Stimulated activated CD4-positive, alpha-beta T cell treated with anti-CD3 and anti-CD28 coated beads, Interleukin-2, amount 100 ng/mL, for 48 hours (primary cell): Measurements from ENCODE around the gene ACE.
A peak's percentile ranks its signal among the peaks of the same experiment; 100 is the strongest.
"Not testable (repeated sequence)": the region's sequence is repeated elsewhere in the genome, so short reads cannot be mapped to it uniquely, and the experiment has no call there.

Experiments used
- DNase-seq, 2 donors: peaks; one replicate each; pipeline ENCODE4 v3.0.0-alpha.2; 2020

Gene ACE

GRCh38 chr17:63445065-63445464 is 31.8 kb upstream of the ACE start:
- DNase-seq = no peak

DNA sequence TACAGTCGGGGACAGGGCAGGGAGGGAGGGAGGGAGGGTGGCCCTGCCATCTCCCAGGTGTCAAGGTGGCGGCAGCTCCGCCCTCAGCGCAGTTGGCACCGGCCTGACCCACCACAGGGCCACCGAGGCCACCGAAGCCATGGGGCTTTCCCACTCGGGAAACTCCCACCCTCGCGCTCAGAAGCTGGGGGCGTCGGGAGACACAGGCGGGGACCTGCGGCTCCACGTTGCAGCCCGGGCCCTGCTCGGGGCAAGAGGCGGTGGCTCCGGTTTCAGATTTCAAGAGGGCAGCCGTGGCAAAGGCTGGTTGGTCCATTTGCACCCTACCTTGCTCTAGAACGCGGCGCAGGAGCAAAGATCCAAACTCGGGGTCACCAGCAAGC is 31.3 kb upstream of the ACE start:
- peak in 1 of 2 donors; percentile 25 for DNase-seq

DNA sequence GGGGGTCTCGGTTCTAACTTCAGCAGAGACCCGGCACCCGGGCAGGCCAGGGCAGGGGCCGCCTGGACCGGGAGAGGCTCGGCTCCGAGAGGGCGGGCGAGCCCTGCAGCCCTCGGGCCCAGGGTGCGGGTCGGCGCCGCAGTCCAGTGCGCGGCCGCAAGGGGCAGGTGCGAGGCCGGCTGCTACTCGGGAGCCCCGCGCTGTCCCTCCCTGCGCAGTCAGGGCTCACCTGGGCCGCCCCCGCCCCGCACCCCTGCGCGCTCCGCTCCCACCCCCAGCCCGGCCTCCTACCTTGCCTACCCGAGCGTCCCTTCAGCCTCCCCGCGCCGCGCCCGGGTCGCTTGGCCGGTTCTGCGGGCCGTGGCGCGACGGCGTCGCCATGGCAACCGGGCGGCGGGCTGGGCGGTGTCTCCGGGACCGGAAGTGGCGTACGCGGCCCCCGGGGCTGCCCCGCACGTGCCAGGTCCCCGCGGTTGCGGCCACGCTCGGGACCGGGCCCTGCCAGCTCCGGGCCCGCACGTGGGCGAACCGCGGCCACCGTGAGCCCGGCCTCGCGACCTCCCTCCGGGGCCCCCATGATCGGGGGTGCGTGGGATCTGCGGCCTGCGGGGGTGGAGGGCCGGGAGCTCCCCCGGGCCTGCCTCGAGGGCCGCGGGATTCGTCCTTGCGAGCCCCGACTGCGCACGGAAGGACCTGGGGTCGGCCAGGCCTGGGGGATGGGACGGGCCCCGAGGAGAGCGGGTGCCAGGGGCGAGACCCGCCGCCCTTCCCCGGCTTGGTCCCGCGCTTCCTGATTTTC is 30.7 kb upstream of the ACE start, which contains the start of gene CYB561:
TSS of gene CYB561 (minus strand) at position 353 of the 799 bp plus-strand sequence. CDS start 8,759 bp downstream, outside the sequence.
- DNase-seq = peak; percentile 53 to 64

GRCh38 chr17:63446753-63447470 is 29.9 kb upstream of the ACE start:
- peak; percentile 36 to 48 for DNase-seq

DNA sequence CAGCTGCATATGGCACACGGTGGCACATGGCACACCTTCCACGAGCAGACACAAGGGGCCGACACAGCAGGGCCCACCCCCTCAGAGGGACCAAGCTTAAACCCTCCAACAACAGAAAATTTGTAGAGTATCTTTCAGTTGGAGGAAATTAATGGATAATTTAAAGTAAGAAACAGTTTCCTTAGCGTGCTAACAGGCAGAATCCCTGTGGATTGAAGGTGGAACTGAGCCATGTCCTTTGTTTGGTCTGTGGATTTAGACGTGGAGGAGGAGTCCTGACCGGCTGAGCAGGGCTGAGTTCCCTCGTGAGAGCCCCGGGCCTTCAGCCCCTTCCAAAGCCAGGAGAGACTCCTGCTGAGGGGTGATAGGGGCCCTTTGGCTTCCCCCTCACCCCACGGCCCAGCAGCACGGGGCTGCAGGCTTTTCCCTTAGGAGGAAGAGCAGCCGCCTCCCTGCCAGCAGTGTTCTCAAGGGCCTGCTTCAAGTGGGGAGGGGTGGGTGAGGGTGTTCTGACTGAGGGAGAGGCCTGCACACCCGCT is 29.3 kb upstream of the ACE start:
- DNase-seq = no peak

GRCh38 chr17:63448655-63449054 is 28.2 kb upstream of the ACE start:
- no peak for DNase-seq

- no peak for DNase-seq
Observed at GRCh38 chr17:63450551-63450950, 26.3 kb upstream of the ACE start.

DNA sequence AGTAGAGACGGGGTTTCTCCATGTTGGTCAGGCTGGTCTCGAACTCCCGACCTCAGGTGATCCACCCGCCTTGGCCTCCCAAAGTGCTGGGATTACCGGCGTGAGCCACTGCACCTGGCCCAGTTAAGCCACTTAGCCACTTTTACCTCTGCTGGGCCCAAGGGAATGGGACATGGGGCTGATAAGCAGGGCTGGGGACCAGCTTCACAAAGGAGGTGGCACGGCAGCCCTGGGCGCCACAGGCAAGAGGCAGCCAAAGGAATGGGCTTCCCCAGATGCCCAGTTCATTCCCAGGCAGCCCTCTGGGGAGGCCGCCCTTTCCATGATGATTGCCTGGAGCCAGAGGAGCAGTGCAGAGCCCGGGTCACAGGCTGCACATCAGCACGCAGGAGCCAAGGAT is 25.7 kb upstream of the ACE start:
- DNase-seq = no peak

DNA sequence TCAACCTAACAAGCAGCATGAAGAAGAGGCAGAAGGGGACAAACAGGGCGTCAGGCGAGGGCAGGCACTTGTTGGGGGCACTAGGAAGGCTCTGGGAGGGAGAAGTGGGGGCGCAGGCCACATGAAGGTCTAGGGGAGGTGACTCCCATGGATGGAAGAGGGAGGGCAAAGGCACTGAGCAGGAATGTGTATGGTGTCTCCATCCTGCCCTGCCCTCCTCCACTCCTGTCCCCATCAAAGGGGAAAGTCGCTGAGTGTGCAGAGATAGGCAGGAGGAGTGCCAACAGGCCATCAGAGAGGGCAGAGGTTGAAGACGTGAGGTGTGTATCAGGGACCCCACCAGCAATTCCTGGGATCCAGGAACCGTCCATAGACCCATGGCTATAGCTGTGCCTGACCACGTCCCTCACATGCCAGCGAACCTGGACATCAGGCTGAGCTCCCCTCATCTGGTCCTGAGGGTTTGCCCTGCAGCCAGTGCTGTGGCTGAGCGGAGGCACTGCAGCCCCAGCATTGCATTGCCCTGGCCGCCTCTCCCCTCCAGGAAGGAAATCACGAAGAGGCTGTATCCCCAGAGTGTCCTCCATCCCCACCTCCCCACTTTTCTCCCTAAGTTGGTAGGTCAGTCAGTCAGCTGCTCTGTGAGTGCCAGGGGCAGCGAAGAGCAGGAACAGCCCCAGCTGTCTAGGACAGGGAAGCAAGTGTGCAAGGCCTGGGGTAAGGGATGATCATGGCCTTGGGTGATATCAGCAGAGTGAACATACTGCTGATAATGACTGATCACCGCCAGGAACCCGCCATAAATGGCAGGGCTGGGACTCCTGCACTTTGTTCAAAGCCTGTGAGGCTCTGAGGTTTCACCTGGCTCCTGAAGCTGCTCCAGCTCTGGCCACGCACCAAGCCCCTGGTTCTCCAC is 24.6 kb upstream of the ACE start:
- DNase-seq = no peak

DNA sequence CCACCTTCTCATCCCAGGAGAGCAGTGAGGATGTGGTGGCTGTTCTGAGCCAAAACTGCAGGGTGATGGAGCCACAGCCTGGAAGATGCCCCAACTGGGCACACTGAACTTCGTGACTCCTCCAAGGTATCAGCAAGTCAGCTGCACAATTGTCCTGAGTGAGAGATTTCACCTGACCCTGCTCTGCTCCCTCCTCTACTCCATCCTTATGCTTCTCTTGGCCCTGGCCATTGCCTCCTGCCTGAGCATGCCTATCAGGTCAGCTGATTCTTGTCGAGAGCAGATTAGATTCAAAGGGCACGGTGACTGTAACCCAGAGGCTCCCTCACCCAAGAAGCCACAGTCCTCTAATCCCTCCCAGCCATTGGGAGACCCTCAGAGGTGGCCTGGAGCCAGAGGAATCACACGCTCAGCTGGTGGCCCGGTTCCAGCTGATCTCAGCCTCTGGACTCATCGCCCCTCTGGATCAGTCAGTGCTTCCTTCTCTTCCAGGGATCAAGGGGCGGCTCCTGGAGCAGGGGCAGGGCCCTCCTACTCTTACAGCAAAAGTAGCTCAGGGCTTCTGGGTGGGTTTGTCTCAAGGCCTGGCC is 23.8 kb upstream of the ACE start:
- no peak for DNase-seq

DNA sequence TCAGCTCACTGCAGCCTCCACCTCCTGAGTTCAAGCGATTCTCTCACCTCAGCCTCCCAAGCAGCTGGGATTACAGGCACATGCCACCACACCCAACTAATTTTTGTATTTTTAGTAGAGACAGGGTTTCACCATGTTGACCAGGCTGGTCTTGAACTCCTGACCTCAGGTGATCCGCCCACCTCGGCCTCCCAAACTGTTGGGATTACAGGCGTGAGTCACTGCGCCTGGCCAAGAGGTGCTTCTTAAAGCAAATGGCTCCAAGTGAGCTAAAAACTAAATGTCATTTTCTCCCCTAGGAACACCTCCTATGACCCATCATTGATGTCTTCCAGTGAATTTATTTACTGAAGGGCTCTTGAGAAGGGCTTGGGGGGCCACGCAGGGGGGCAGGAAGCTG is 22.5 kb upstream of the ACE start:
- not testable (repeated sequence) for DNase-seq

DNA sequence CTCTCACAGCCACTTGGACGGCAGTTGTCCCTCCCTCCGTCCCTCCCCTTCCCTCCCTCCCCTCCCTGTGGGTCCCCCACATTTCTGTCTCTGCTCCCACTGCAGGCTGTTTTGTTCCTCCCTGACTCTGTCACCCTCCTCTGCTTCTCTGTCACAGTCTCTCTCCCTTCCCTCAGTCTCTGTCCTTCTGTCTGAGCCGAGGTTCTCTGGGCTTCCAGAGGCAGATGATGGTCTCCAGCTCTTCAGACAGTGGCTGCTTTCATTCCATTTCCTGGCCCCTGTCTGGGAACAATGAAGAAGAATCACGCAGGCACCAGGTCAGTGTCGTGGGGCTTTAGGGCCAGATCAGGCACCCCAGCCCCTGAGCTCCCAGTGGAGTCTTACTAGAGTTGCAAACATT is 21.9 kb upstream of the ACE start:
- DNase-seq = no peak

DNA sequence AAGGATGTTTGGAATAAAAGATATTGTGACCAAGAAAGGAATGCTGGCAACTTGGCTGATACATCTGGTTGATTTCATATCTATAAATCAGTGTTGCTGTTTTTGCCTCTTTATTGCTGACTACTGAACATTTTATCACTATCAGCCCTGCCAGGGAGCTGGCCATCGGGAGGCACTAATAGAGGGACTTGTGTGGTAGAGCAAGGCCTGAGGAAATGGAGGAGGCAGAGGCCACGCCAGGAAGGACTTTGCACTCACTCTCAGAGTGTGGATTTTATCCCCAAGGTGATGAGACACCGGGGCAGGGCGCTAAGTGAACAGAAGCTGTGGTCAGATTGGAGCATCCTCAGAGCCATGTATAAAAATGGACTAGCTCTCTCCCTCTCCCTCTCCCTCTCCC is 21.4 kb upstream of the ACE start:
- DNase-seq = no peak

DNA sequence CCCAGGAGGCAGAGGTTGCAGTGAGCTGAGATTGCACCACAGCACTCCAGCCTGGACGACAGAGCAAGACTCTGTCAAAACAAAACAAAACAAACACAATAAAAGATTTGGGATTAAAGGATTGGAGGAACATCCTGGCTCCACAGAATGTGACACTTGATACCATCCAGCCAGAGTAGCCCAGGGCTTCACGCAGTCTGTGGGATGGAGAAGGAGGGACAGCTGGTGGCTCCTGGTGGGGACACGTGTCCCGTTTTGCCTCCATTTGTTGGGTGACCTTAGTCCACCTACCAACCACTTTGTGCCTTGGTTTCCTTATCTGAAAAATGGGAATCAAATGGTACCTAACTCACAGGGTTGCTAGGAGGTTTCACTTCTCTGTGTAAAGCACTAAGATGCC is 18.4 kb upstream of the ACE start:
- no peak for DNase-seq

DNA sequence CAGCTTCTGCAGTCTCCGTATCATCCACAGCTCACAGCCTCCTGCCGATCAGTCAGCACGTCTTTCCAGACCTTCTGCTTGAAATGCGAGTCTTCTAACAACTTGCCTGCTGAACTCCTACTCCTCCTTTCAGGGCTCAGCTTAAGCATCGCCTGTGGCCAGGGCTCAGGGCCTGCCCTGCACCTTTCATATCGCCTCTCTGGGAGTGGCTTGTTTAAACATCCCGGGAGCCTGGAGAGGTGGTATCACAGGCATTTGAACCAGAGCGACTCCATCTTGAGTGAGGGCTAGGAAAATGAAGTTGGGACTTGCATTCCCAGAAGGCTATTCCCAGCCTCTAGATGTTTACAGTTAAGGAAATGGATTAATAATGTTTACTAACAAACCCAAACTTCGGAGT is 16.8 kb upstream of the ACE start:
- DNase-seq = no peak

GRCh38 chr17:63463771-63464170 is 13.1 kb upstream of the ACE start:
- DNase-seq = no peak

DNA sequence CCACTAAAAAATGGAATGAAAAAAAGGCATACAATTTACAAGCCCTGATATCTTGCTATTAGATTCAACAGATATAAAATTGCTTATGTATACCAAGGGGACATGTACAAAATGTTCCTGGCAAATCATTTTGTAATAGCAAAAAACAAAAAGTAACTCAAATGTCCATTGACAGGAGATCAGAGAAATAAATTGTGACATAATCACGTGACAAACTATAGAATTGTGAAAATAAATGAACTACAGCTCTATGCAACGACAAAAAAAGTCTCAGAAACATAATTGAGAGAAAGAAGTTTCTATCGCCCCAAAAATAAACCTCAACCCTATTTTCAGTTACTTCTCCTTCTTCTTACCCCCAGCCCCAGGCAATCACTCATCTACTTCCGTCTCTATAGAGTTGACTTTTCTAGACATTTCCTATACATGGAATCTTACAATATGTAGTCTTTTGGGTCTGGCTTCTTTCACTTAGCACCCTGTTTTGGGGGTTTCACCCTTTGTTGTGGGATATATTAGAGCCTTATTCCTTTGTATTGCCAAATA is 12.1 kb upstream of the ACE start:
- DNase-seq = no peak

GRCh38 chr17:63468099-63468498 is 8.8 kb upstream of the ACE start:
- DNase-seq = not testable (repeated sequence)

DNA sequence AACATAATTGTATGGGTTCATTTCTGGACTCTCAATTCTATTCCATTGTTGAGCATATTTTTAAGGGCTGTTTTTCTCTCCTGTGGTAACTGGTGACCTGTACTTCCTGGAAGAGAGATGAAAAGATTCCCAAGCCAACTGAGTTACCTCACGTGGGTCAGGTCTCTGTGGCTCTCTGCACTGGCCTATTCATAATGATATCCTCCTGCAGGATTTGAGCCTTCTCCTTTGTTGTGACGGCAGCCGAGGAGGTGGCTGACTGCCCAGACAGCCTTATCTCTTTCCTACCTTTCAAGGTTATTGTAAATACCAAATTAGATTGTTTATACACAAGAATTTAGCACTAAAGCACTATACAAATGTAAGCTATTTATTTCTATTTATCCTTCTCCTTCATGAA is 2.7 kb upstream of the ACE start:
- DNase-seq = no peak

GRCh38 chr17:63474586-63475460 is 2.0 kb upstream of the ACE start:
- DNase-seq = no peak
